SH-SY5Y (cell line): Measurements from ENCODE around the gene CDK4.

Experiments used
- GATA2 ChIP-seq: IDR thresholded peaks from 2 replicates; pipeline ENCODE4 v1.6.1; 2011; ENCODE audit warnings: mild to moderate bottlenecking, low read depth, low read length
- GATA3 ChIP-seq: IDR thresholded peaks from 2 replicates; pipeline ENCODE4 v1.6.1; 2011; ENCODE audit warnings: low read depth, mild to moderate bottlenecking, low read length, moderate library complexity

The CDK4 gene

GRCh38 chr12:57765698-57766463, 13.8 kb upstream of the CDK4 start:
- TF ChIP-seq GATA2 (no peak), GATA3 (no peak)

- TF ChIP-seq GATA3 (no peak), GATA2 (no peak)
Observed at GRCh38 chr12:57765003-57765697, 13.0 kb upstream of the CDK4 start.

GRCh38 chr12:57764662-57765002, 12.5 kb upstream of the CDK4 start:
- no peak for TF ChIP-seq GATA3
- no peak for TF ChIP-seq GATA2

- TF ChIP-seq GATA3 = no peak
- no peak for TF ChIP-seq GATA2
Observed at GRCh38 chr12:57763881-57764661, 12.0 kb upstream of the CDK4 start.

GRCh38 chr12:57762463-57762862, 10.4 kb upstream of the CDK4 start:
- no peak for TF ChIP-seq GATA3
- TF ChIP-seq GATA2 = no peak

GRCh38 chr12:57761391-57761998, 9.4 kb upstream of the CDK4 start:
- TF ChIP-seq GATA2 (no peak), GATA3 (no peak)

- TF ChIP-seq GATA3 (no peak), GATA2 (no peak)
Observed at GRCh38 chr12:57760347-57760982, 8.4 kb upstream of the CDK4 start.

GRCh38 chr12:57759360-57759980, 7.4 kb upstream of the CDK4 start:
- no peak for TF ChIP-seq GATA2
- TF ChIP-seq GATA3 = no peak

GRCh38 chr12:57758552-57759359, 6.6 kb upstream of the CDK4 start:
- TF ChIP-seq GATA3 (no peak), GATA2 (no peak)

GRCh38 chr12:57757771-57758170, 5.7 kb upstream of the CDK4 start:
- TF ChIP-seq GATA3 (no peak), GATA2 (no peak)

GRCh38 chr12:57756406-57757341, 4.6 kb upstream of the CDK4 start:
- TF ChIP-seq GATA2 (no peak), GATA3 (no peak)
